Activated T-cell treated with anti-CD3 and anti-CD28 coated beads for 1 hour (primary cell): ENCODE data around the gene TRHDE.

Source experiments
- DNase-seq: peaks from one replicate; pipeline ENCODE4 v3.0.0-alpha.2; 2020; ENCODE audit warnings: low read depth

Gene TRHDE

GRCh38 chr12:72323881-72324280 lies 51.7 kb downstream of the TRHDE start:
- no peak for DNase-seq

GRCh38 chr12:72330301-72330700 lies 58.1 kb downstream of the TRHDE start:
- no peak for DNase-seq

- DNase-seq = no peak
Measured at GRCh38 chr12:72330784-72331183, 58.6 kb downstream of the TRHDE start.

GRCh38 chr12:72337382-72337781 lies 65.2 kb downstream of the TRHDE start:
- DNase-seq = no peak

GRCh38 chr12:72337946-72338345 lies 65.8 kb downstream of the TRHDE start:
- DNase-seq = no peak

- DNase-seq = no peak
Measured at GRCh38 chr12:72338437-72338836, 66.3 kb downstream of the TRHDE start.

- DNase-seq = no peak
Measured at GRCh38 chr12:72346363-72346944, 74.3 kb downstream of the TRHDE start.

- no peak for DNase-seq
Measured at GRCh38 chr12:72349491-72349890, 77.3 kb downstream of the TRHDE start.

- no peak for DNase-seq
Measured at GRCh38 chr12:72359416-72359815, 87.2 kb downstream of the TRHDE start.

- DNase-seq = no peak
Measured at GRCh38 chr12:72365151-72365550, 93.0 kb downstream of the TRHDE start.

- no peak for DNase-seq
Measured at GRCh38 chr12:72366255-72366654, 94.1 kb downstream of the TRHDE start.

GRCh38 chr12:72368298-72368697 lies 96.1 kb downstream of the TRHDE start:
- no peak for DNase-seq

GRCh38 chr12:72368719-72369422 lies 96.7 kb downstream of the TRHDE start:
- no peak for DNase-seq

GRCh38 chr12:72369423-72369959 lies 97.3 kb downstream of the TRHDE start:
- no peak for DNase-seq

- DNase-seq = no peak
Measured at GRCh38 chr12:72380441-72380840, 108.3 kb downstream of the TRHDE start.

- DNase-seq = no peak
Measured at GRCh38 chr12:72388322-72388721, 116.2 kb downstream of the TRHDE start.

- DNase-seq = no peak
Measured at GRCh38 chr12:72390146-72390545, 118.0 kb downstream of the TRHDE start.

- no peak for DNase-seq
Measured at GRCh38 chr12:72406111-72406510, 133.9 kb downstream of the TRHDE start.

GRCh38 chr12:72432037-72432604 lies 160.0 kb downstream of the TRHDE start:
- DNase-seq = no peak

- no peak for DNase-seq
Measured at GRCh38 chr12:72433298-72433697, 161.1 kb downstream of the TRHDE start.

- DNase-seq = no peak
Measured at GRCh38 chr12:72434999-72435398, 162.8 kb downstream of the TRHDE start.

- DNase-seq = no peak
Measured at GRCh38 chr12:72442217-72442616, 170.0 kb downstream of the TRHDE start.

GRCh38 chr12:72444125-72444524 lies 172.0 kb downstream of the TRHDE start:
- DNase-seq = no peak
